Fibroblast of gingiva (primary cell): ENCODE results near the gene GLMP.

ENCODE experiments used
- DNase-seq: peaks from one replicate; pipeline ENCODE4 v3.0.0-alpha.2; 2011; ENCODE audit warnings: low read depth

Gene GLMP

DNA sequence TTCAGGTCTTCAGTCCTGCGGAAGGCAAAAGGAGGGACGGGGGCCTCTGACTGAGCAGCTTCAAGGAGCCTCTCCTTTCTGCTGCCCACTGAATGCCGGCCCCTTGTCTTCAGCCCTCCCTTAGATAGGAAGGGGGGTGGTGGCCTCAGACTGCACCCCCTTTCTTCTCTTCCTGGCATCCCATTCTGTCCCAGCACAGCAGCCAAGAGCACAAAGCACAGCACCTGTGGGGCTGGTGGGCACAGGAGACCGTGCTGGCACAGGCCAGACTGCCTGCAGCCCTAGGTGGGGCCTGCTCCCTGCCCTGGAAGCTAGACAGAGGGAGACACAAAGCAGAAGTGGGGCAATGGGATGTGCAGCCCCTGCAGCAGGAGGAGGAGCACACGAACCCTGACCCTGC is 45.9 kb downstream of the GLMP start:
- DNase-seq: no peak

- no peak for DNase-seq
Observed at GRCh38 chr1:156248323-156248683, 47.2 kb downstream of the GLMP start.

DNA sequence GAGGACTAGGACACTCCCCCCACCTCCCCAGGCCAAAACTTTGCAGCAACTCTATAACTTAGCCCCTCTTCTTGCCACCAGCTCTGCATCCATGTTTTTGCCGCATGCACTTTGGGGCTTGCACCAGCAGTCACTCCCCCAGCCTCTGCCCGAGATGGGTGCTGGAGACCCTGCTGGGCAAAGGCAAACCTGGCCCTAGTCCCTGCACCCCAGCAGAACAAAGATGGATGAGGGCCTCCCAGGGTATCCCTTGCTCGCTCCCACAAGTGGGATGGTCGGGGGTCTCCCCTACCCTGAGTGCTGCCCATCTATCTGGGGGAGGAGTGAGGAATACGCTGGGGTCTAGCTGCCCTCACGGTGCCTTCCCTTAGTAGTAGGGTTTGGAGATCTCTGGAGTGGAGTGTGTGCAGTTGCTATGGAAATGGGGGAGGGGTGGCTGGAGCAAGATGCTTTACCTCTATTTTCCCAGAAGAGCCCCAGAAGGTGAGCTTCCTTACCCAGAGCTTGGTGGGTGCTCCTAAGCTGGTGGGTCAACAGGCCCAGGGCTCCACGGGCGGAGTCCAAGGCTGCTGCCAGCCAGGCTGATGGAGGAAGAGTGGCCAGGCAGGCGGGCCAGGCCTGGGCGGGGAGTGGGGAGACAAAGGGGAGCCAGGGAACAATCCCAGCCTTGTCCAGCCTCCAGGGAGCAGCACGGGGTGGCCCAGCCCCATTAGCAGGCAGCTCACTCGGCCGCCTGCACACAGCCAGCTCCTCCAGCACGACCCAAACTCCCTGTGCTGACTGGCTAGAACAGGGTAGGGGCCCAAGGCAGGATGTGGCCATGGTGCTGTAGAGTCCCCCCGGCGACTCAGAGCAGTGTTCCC is 47.8 kb downstream of the GLMP start, which contains the start of gene PAQR6:
Gene PAQR6 (minus strand): TSS at position 597 of the 863 bp plus-strand sequence. CDS start 1,325 bp downstream, outside the sequence.
- no peak for DNase-seq

DNA sequence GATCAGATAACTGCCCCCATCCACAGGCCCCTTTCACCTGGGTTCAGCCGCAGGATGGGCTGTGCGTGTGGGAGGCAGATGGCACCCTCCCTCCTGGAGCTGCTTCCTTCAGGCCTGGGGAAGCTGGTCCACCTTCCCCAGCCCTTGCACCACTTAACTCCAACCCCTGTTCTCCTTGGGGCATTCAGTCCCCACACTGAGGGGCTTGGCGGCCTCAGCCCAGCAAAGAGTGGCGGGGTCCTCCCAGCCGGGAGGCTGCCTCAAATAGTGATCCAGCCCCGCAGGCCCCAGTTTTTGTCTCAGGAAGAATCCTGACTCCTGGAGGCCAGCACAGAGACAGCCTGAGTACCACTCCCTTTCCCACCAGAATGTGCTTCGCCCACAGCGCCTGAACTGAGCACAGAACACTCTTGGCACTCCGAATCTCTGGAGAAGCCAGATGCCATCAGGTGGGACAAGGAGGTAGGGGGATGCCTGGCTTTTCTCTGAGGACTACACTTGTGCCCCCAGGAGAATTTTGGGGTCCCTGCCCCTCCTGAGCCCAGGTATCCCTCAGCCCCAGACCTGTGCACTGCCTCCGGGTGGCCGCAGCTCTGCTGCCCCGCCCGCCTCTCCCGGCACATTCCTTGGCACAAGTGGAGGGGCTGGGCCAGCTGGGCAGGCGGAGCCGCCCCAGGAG is 48.6 kb downstream of the GLMP start:
- DNase-seq: no peak

DNA sequence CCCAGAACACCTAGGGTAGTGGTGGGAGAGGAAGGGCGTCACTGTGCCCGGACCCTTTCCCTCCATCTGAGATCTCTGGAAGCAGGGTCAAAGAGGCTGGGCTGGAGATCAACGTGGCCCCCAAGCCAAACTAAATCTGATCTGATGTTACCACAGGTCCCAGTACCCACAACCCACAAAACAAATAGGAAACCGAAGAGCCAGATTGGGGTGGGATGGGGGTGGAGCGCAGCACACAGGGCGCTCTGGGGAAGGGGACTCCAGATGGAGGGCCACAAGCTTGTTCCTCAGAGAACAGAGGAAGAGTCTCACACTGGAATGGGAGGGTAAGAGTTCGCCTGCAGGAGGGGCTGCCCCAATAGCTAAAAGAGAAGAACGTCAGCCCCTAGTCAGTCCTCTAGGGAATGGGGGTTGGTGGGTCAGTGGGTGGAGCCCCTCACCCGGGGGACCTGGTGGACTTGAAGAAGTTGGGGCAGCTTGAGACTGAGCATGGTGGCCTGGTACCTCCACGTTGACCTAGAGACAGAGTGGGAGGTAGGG is 49.2 kb downstream of the GLMP start:
- DNase-seq: no peak

DNA sequence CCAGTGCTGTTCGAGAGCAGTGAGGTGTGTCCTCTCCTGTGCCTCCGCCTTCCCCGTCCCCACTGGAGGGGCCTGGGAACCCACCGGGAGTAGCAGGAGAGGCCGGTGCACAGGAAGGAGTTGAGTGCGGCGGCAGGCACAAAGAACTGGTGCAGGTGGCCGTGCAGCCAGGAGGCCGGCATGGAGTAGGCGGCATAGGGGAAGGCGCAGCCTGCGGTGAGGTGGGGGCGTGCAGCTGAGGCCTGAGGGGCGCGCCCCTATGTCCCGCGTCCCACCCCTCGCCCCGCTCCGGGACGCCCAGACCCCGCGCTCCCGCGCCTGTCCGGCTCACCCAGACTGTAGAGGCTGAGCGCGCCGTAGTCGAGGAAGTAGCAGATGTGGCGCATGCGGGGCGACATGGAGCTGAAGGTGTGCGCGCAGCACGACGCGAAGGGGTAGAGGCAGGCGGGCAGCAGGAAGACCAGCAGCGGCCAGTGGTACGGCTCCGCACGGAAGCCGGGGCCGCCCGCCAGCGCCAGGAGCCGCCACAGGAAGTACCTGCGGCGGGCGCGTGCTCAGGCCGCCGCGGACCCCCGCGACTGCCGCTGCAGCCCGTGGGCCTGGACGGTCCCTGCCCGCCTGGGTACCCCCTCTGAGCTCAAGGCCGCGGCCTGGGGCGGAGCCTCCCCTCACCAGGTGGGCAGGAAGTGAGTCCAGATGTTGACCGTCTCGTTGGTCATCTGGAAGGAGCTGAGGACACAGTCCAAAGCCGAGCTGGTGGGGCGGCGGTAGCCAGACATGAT is 49.8 kb downstream of the GLMP start:
- no peak for DNase-seq

GRCh38 chr1:156244712-156245111 is 50.8 kb downstream of the GLMP start:
- no peak for DNase-seq

- DNase-seq: no peak
Observed at GRCh38 chr1:156244126-156244525, 51.4 kb downstream of the GLMP start.

DNA sequence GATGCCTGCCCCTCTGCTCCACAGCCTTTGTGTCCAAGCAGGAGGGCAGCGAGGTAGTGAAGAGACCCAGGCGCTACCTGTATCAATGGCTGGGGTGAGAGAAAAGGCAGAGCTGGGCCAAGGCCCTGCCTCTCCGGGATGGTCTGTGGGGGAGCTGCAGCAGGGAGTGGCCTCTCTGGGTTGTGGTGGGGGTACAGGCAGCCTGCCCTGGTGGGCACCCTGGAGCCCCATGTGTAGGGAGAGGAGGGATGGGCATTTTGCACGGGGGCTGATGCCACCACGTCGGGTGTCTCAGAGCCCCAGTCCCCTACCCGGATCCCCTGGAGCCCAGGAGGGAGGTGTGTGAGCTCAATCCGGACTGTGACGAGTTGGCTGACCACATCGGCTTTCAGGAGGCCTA is 52.7 kb downstream of the GLMP start:
- no peak for DNase-seq
